HepG2 (cell line): ENCODE data around the gene ATP2A3. TPM values are rescaled to one million over a fixed set of nuclear protein-coding genes. Genes with fewer than 3 reads are reported as not detected.

Experiments
- ATAC-seq: fragments of 200-7000 bp; cut with Tn5 transposase; 3 replicates; pipeline ENCODE4 v1.9.1; 2020; ENCODE audit warnings: mild to moderate bottlenecking, moderate library complexity
- BruUV-seq: library from RNA; stranded (reverse); fragments of 400-500 nt; replicated peaks from 2 replicates; lab custom pipeline; 2021; lab: Mats Ljungman, UMichigan
- CTCF ChIA-PET: fragments of 300-600 bp; formaldehyde crosslinking; extraction: SDS; loops from one replicate; lab custom pipeline; 2021; ENCODE audit warnings: low total read pairs, inconsistent platforms, low intra/inter-chr PET ratio; lab: Yijun Ruan, JAX
- POLR2A ChIA-PET: fragments of 350-600 bp; sonication (Branson Sonifier 250); formaldehyde crosslinking; loops from one replicate; lab custom pipeline; 2020; ENCODE audit warnings: antibody characterized with exemption, inconsistent platforms; lab: Yijun Ruan, JAX
- DNase-seq: peaks from one replicate; pipeline ENCODE4 v3.0.0-alpha.2; 2015; ENCODE audit warnings: low spot score
- FAIRE-seq: peaks from 3 replicates; lab custom pipeline; 2011; peaks lifted over from hg19 to GRCh38; lab: Jason Lieb, UNC
- H2AFZ ChIP-seq: one replicate; pipeline ENCODE4 v1.6.1; 2011; ENCODE audit warnings: low read length, inconsistent platforms
- H3K27ac ChIP-seq: fragments of 300-600 bp; 3 replicates; pipeline ENCODE4 v1.8.0; 2011; ENCODE audit warnings: mixed run types, mild to moderate bottlenecking, mixed read lengths, low read length, inconsistent platforms; ENCODE audit not compliant: insufficient read depth; ENCODE audit errors: extremely low read length
- H3K27me3 ChIP-seq, 2 experiments: fragments of 200-600 bp in 1 of 2; 2 replicates in 1 of 2; 3 replicates in 1 of 2; pipeline versions ENCODE4 v1.6.0 to v1.8.0; 2011; ENCODE audit warnings: low read length in 2 of 2, mild to moderate bottlenecking in 2 of 2, moderate library complexity in 2 of 2, inconsistent platforms in 1 of 2; ENCODE audit not compliant: insufficient read depth in 2 of 2, control insufficient read depth in 1 of 2
- H3K36me3 ChIP-seq, 2 experiments: fragments of 200-600 bp in 1 of 2; replicated peaks in 1 of 2; 2 replicates in 1 of 2; 3 replicates in 1 of 2; pipeline versions ENCODE4 v1.5.1 to v1.8.0; 2011; ENCODE audit warnings: low read length in 2 of 2, inconsistent platforms in 1 of 2; ENCODE audit not compliant: insufficient read depth in 2 of 2, control insufficient read depth in 1 of 2
- H3K4me1 ChIP-seq: 2 replicates; pipeline ENCODE4 v1.5.1; 2012; ENCODE audit warnings: low read length, inconsistent platforms; ENCODE audit not compliant: insufficient read depth
- H3K4me2 ChIP-seq: 2 replicates; pipeline ENCODE4 v1.6.0; 2011; ENCODE audit warnings: low read depth, low read length, inconsistent platforms
- H3K4me3 ChIP-seq, 3 experiments: fragments of 200-600 bp in 1 of 3; sonication (generic), shearing (Covaris generic) in 1 of 3; replicated peaks in 1 of 3; 2 replicates each; pipeline ENCODE4 v1.5.1; 2011 to 2016; ENCODE audit warnings: low read length in 3 of 3, inconsistent platforms in 2 of 3, low read depth in 2 of 3, mild to moderate bottlenecking in 2 of 3, control low read depth in 1 of 3, mixed read lengths in 1 of 3; ENCODE audit not compliant: insufficient read depth in 1 of 3
- H3K79me2 ChIP-seq: one replicate; pipeline ENCODE4 v1.6.1; 2011; ENCODE audit warnings: low read length, inconsistent platforms; ENCODE audit not compliant: insufficient read depth
- H3K9ac ChIP-seq: 2 replicates; pipeline ENCODE4 v1.6.0; 2011; ENCODE audit warnings: mild to moderate bottlenecking, low read depth, low read length, inconsistent platforms; ENCODE audit not compliant: insufficient read depth
- H3K9me3 ChIP-seq: 2 replicates; pipeline ENCODE4 v1.5.1; 2012; ENCODE audit warnings: mild to moderate bottlenecking, low read length
- H4K20me1 ChIP-seq: 2 replicates; pipeline ENCODE4 v1.6.0; 2011; ENCODE audit warnings: inconsistent platforms, mild to moderate bottlenecking, low read length, moderate library complexity; ENCODE audit not compliant: insufficient read depth
- ARID4A ChIP-seq: sonication (generic); formaldehyde crosslinking; IDR thresholded peaks from 2 replicates; pipeline ENCODE4 v1.5.0; 2020; ENCODE audit warnings: mild to moderate bottlenecking, missing genetic modification reagents, borderline replicate concordance
- ARID5B ChIP-seq: IDR thresholded peaks from 2 replicates; pipeline ENCODE4 v1.4.0; 2020; ENCODE audit warnings: mild to moderate bottlenecking, missing genetic modification reagents
- HMG20A ChIP-seq: IDR thresholded peaks from 2 replicates; pipeline ENCODE4 v1.6.1; 2016; ENCODE audit warnings: borderline replicate concordance
- KDM2A ChIP-seq: sonication (generic); formaldehyde crosslinking; IDR thresholded peaks from 2 replicates; pipeline ENCODE4 v1.4.0; 2020; ENCODE audit warnings: low read depth, missing genetic modification reagents, borderline replicate concordance
- NCOR1 ChIP-seq: fragments of 200-600 bp; sonication (generic); IDR thresholded peaks from 2 replicates; pipeline ENCODE4 v1.7.0; 2017; ENCODE audit warnings: antibody characterized with exemption, low read length, borderline replicate concordance
- NFKB2 ChIP-seq: sonication (generic); formaldehyde crosslinking; IDR thresholded peaks from 2 replicates; pipeline ENCODE4 v1.4.0; 2020; ENCODE audit warnings: missing genetic modification reagents, borderline replicate concordance
- TAF1 ChIP-seq: sonication (generic); formaldehyde crosslinking; IDR thresholded peaks from 2 replicates; pipeline ENCODE4 v1.4.0; 2020; ENCODE audit warnings: missing genetic modification reagents
- TSC22D2 ChIP-seq: sonication (generic); formaldehyde crosslinking; IDR thresholded peaks from 2 replicates; pipeline ENCODE4 v1.5.1; 2020; ENCODE audit warnings: missing genetic modification reagents, mild to moderate bottlenecking, borderline replicate concordance
- ZEB1 ChIP-seq: IDR thresholded peaks from 2 replicates; pipeline ENCODE4 v1.6.1; 2012; ENCODE audit warnings: mild to moderate bottlenecking, low read depth, inconsistent platforms; ENCODE audit not compliant: insufficient replicate concordance
- ZNF781 ChIP-seq: sonication (generic); formaldehyde crosslinking; IDR thresholded peaks from 2 replicates; pipeline ENCODE4 v1.5.1; 2020; ENCODE audit warnings: borderline replicate concordance, mild to moderate bottlenecking, missing genetic modification reagents; ENCODE audit errors: not compliant biosample characterization
- ZNF878 ChIP-seq: sonication (generic); formaldehyde crosslinking; IDR thresholded peaks from 2 replicates; pipeline ENCODE4 v1.8.1; 2023; ENCODE audit warnings: mild to moderate bottlenecking, missing genetic modification reagents, moderate library complexity
- WGBS: methylation state at CpG from one replicate; pipeline ENCODE4 v1.1.6; 2017; ENCODE audit warnings: low lambda C conversion rate; 5-methylcytosine and 5-hydroxymethylcytosine counted together
- in situ Hi-C: cut with HindIII; loops from 2 replicates; pipeline ENCODE4 v1.10.0; 2017; ENCODE audit warnings: low pct_unique_long_range_greater_than_20kb; ENCODE audit not compliant: extremely low pct_ligation_motif_present
- intact Hi-C: fragments of 100-400 bp; cut with micrococcal nuclease; formaldehyde crosslinking; loops from one replicate; pipeline ENCODE4 v1.10.0; 2022; ENCODE audit not compliant: unreplicated experiment
- polyA plus RNA-seq, 8 experiments: library from polyadenylated mRNA; depleted of rRNA in 3 of 8; stranded (reverse) in 7 of 8; unstranded in 1 of 8; fragments of >200 nt; fragmentation: Illumina TruSeq in 4 of 8; extraction: Trizol in 4 of 8; gene quantifications; 2 replicates each; pipeline versions ENCODE4 v1.2.1 to v1.2.3, GENCODE V29; 2011 to 2016; ENCODE audit warnings: low read depth in 4 of 8, missing spikeins in 1 of 8, mixed read lengths in 1 of 8; ENCODE audit not compliant: insufficient read depth in 1 of 8
- total RNA-seq, 5 experiments: library from RNA; depleted of rRNA; stranded (reverse); fragments of >200 nt; fragmentation: Illumina TruSeq; extraction: Trizol; gene quantifications; 2 replicates each; pipeline ENCODE4 v1.2.3, GENCODE V29; 2016; ENCODE audit warnings: low read depth in 1 of 5

The ATP2A3 gene
- total and polyA plus RNA-seq, 2 of the 13 experiments (the other 11 are each of a cell fraction or from before 2014, with no cell fraction given) = 0.07 TPM; not detected in 1

GRCh38 chr17:3951003-3951402 is 13.2 kb downstream of the ATP2A3 start:
- BruUV-seq = no TSS peak
- Histone ChIP-seq H3K9me3 (no peaks in the 10 kb centered on the region), H4K20me1 (no peaks in the 10 kb centered on the region), H3K4me2 (no peak overlapping the region), H3K36me3 (no peaks in the 10 kb centered on the region), H3K79me2 (no peaks in the 10 kb centered on the region), H3K27me3 (peaks cover 1 to 15% of the 10 kb centered on the region in 2 experiments; a peak in 3 of 5 replicates), H3K27ac (no peak overlapping the region), H3K4me1 (no peaks in the 10 kb centered on the region), H3K4me3 (no peak overlapping the region), H3K9ac (no peak overlapping the region), H2AFZ (no peak overlapping the region)
- ChIA-PET CTCF (no interaction called here), POLR2A (no interaction called here)
- FAIRE-seq (no peak), ATAC-seq (no peak), DNase-seq (no peak)
- in situ Hi-C loops = no loop called here
- TF ChIP-seq TSC22D2 (CRISPR knock-in tag) = no peak
- TF ChIP-seq NFKB2 = no peak
- TF ChIP-seq TAF1 (CRISPR knock-in tag) = no peak
- TF ChIP-seq HMG20A = no peak
- no peak for TF ChIP-seq ARID4A (CRISPR knock-in tag)
- TF ChIP-seq NCOR1 = no peak
- no peak for TF ChIP-seq ZNF781 (CRISPR knock-in tag)
- TF ChIP-seq KDM2A (CRISPR knock-in tag) = no peak
- TF ChIP-seq ARID5B (CRISPR knock-in tag) = no peak
- TF ChIP-seq ZEB1 = no peak
- no peak for TF ChIP-seq ZNF878
- intact Hi-C loops = no loop called here
- WGBS = 62% methylated on average over 13 of the region's 17 CpGs
